Activated T-helper 17 cell treated with anti-CD3 and anti-CD28 coated beads, Interleukin-2, amount 50 U/mL, for 72 hours (primary cell): ENCODE measurements around the gene ASXL2. TPM values are rescaled to one million over a fixed set of nuclear protein-coding genes. Genes with fewer than 3 reads are reported as not detected.

Experiments
- ATAC-seq: fragments of 150-1000 bp; cut with Tn5 transposase; replicated peaks from 2 replicates; pipeline ENCODE4 v1.10.0; 2021; ENCODE audit warnings: mild to moderate bottlenecking, moderate library complexity
- H3K27ac Mint-ChIP-seq: one replicate; pipeline ENCODE4 v1.8.0; 2022; ENCODE audit warnings: mixed read lengths
- H3K27me3 Mint-ChIP-seq: one replicate; pipeline ENCODE4 v1.8.0; 2022; ENCODE audit warnings: mixed read lengths
- H3K36me3 Mint-ChIP-seq: one replicate; pipeline ENCODE4 v1.8.0; 2022; ENCODE audit warnings: low read depth, mild to moderate bottlenecking, mixed read lengths
- H3K4me1 Mint-ChIP-seq: one replicate; pipeline ENCODE4 v1.8.0; 2022; ENCODE audit warnings: mixed read lengths
- H3K4me3 Mint-ChIP-seq: one replicate; pipeline ENCODE4 v1.8.0; 2022; ENCODE audit warnings: mild to moderate bottlenecking, mixed read lengths
- H3K9me3 Mint-ChIP-seq: one replicate; pipeline ENCODE4 v1.8.0; 2022; ENCODE audit warnings: mixed read lengths
- total RNA-seq, 2 donors: library from RNA; stranded (reverse); gene quantifications; one replicate each; pipeline ENCODE4 v1.2.3, GENCODE V29; 2022

Gene ASXL2
- total RNA-seq, 2 donors from 2014 or later = 28.5 to 37.1 TPM

- Mint-ChIP-seq H3K9me3 (no peaks in the 10 kb centered on the region), H3K27ac (no peak overlapping the region), H3K4me3 (no peak overlapping the region), H3K36me3 (peaks cover 21% of the 10 kb centered on the region), H3K27me3 (no peaks in the 10 kb centered on the region), H3K4me1 (peaks cover 13% of the 10 kb centered on the region)
- no peak for ATAC-seq
Measured at GRCh38 chr2:25816249-25816648, 62.0 kb downstream of the ASXL2 start.

DNA sequence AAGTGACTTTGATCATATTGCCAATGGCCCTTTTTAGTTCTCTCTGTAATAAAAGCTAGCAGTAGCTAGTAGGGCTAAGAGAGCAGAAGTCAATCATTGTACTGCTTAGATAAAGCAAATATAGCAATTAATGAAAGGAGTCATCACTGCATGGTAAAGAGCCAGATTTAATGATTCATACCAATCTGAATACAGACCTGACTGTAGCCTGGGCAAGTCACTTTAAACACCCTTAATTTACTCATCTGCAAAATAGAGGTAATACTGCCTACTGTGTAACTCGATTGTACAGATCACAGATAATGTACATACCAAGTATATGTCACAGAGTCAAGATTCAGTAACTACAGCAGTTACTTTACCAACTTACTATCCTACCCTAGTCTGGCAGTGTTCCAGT is 63.6 kb downstream of the ASXL2 start:
- Mint-ChIP-seq H3K36me3 (peaks cover 31% of the 10 kb centered on the region), H3K4me1 (peaks cover 23% of the 10 kb centered on the region), H3K9me3 (no peaks in the 10 kb centered on the region), H3K27ac (no peak overlapping the region), H3K4me3 (no peak overlapping the region), H3K27me3 (no peaks in the 10 kb centered on the region)
- ATAC-seq = peak; percentile 36

DNA sequence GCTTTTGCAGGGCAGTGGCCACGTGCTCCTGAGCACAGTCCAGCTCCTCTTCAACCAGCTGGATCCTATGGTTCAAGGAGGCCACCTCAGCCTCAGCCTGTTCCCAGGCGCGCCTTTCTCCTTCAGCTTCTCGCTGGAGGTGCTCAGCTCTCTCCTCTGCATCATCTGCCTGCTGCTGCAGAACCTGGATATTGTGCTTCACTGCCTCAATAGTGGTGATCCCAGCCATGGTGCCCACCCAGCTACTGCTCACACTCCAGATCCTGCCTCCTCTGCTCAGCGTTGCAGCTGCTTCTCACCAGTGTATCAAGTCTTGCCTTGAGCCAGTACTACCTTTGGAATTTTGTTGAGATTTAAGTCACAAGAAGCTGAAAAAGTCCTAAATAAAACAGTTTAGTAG is 67.9 kb downstream of the ASXL2 start:
- no peak overlapping the region for H3K27ac Mint-ChIP-seq
- no peaks in the 10 kb centered on the region for H3K27me3 Mint-ChIP-seq
- peaks cover 24% of the 10 kb centered on the region for H3K4me1 Mint-ChIP-seq
- no peak overlapping the region for H3K4me3 Mint-ChIP-seq
- peaks cover 32% of the 10 kb centered on the region for H3K36me3 Mint-ChIP-seq
- H3K9me3 Mint-ChIP-seq = no peaks in the 10 kb centered on the region
- no peak for ATAC-seq

GRCh38 chr2:25809646-25810045 is 68.6 kb downstream of the ASXL2 start:
- Mint-ChIP-seq H3K4me3 (no peak overlapping the region), H3K27me3 (no peaks in the 10 kb centered on the region), H3K9me3 (no peaks in the 10 kb centered on the region), H3K27ac (no peak overlapping the region), H3K4me1 (peaks cover 18% of the 10 kb centered on the region), H3K36me3 (peaks cover 34% of the 10 kb centered on the region)
- ATAC-seq = no peak

DNA sequence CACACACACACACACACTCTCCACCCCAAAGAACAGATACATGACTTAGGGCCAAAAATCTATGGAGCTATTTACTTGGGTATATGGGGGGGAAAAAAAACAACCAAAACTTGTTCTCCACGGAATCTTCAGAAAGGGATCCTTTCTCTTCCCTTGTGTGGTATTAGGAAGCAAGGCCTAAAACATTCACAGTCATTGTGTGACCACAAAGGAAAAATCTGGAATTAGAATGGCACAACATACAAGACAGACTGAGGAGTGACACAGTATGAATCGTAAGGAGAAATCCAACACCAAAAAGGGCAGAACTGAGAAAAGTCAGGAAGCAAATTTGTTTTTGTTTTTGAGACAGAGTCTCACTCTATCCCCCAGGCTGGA is 70.3 kb downstream of the ASXL2 start:
- H3K27me3 Mint-ChIP-seq = no peaks in the 10 kb centered on the region
- no peak overlapping the region for H3K27ac Mint-ChIP-seq
- no peaks in the 10 kb centered on the region for H3K9me3 Mint-ChIP-seq
- H3K4me1 Mint-ChIP-seq = peaks cover 27% of the 10 kb centered on the region
- peaks cover 50% of the 10 kb centered on the region for H3K36me3 Mint-ChIP-seq
- no peak for ATAC-seq
- no peak overlapping the region for H3K4me3 Mint-ChIP-seq

- Mint-ChIP-seq H3K9me3 (no peaks in the 10 kb centered on the region), H3K4me3 (no peak overlapping the region), H3K4me1 (peaks cover 27% of the 10 kb centered on the region), H3K36me3 (peaks cover 53% of the 10 kb centered on the region), H3K27me3 (no peaks in the 10 kb centered on the region), H3K27ac (no peak overlapping the region)
- ATAC-seq = no peak
Measured at GRCh38 chr2:25806941-25807340, 71.3 kb downstream of the ASXL2 start.

DNA sequence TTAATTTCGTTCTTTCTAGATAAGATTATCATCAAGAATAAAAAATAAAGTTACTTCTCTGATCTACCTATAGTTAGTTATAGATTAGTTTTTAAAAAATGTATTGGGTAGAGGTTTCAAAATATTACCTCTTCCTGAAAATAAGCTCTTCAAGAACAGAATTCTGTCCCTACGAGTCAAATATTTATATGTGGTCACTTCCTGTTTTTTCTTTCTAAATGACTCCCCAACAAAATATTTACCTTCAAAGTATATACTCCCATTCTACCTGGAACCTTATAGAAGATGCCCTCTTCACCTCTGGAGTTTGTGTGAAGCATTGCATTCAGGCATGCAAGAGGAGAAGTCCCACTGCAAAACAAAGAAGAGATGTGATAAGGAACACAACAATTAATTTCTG is 72.3 kb downstream of the ASXL2 start:
- H3K4me1 Mint-ChIP-seq = peaks cover 27% of the 10 kb centered on the region
- no peaks in the 10 kb centered on the region for H3K9me3 Mint-ChIP-seq
- peaks cover 63% of the 10 kb centered on the region for H3K36me3 Mint-ChIP-seq
- no peak for ATAC-seq
- H3K4me3 Mint-ChIP-seq = no peak overlapping the region
- H3K27me3 Mint-ChIP-seq = no peaks in the 10 kb centered on the region
- H3K27ac Mint-ChIP-seq = peak overlapping the region; percentile 37

DNA sequence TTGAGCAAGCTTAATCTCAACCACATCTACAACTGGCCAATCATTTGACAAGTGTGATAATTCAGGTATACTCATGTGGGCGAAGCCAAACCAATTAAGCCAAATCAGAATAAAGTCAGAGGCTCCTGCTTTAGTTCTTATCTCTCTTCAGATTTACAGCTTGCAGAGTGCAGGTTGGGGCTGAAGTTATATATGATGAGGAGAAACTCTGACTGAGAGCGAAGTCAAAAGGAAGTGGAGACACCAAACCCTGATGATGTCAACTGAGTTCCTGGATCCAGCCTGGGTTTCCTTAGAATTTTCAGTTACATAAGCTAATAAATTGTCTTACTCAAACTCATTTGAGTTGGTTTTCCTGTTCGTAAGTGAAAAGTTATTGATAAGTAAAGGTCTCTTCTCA is 73.9 kb downstream of the ASXL2 start:
- H3K4me3 Mint-ChIP-seq = no peak overlapping the region
- no peaks in the 10 kb centered on the region for H3K27me3 Mint-ChIP-seq
- ATAC-seq = peak; percentile 73
- H3K27ac Mint-ChIP-seq = no peak overlapping the region
- H3K9me3 Mint-ChIP-seq = no peaks in the 10 kb centered on the region
- peaks cover 59% of the 10 kb centered on the region for H3K36me3 Mint-ChIP-seq
- H3K4me1 Mint-ChIP-seq = peaks cover 20% of the 10 kb centered on the region

GRCh38 chr2:25799301-25799700 is 79.0 kb downstream of the ASXL2 start:
- H3K36me3 Mint-ChIP-seq = peaks cover 60% of the 10 kb centered on the region
- no peak overlapping the region for H3K4me3 Mint-ChIP-seq
- no peaks in the 10 kb centered on the region for H3K9me3 Mint-ChIP-seq
- no peak for ATAC-seq
- H3K27me3 Mint-ChIP-seq = no peaks in the 10 kb centered on the region
- H3K27ac Mint-ChIP-seq = no peak overlapping the region
- peaks cover 48% of the 10 kb centered on the region for H3K4me1 Mint-ChIP-seq

DNA sequence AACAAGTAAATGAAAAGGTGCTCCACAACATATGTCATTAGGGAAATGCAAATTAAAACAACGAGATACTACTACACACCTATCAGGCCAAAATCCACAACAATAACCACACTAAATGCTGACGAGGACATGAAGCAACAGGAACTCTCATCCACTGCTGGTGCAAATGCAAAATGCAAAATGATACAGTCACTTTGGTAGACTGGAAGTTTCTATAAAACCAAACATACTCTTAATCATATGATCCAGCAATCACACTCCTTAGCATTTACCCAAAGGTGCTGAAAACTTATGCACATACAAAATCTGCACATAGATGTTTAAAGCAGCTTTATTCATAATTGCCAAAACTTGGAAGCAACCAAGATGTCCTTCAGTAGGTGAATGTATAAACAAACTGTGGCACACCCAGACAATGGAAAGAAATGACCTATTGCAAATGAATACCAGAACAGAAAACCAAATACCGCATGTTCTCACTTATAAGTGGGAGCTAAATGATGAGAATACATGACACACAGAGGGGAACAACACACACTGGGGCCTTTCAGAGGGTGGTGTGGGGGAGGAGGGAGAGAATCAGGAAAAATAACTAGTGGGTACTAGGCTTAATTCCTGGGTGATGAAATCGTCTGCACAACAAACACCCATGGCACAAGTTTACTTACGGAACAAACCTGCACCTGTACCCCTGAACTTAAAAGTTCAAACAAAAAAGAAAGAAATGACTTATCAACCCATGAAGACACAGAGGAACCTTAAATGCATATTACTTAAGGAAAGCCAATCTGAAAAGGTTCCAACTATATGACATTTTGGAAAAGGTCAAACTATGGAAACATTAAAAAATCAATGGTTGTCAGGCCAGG is 80.4 kb downstream of the ASXL2 start:
- Mint-ChIP-seq H3K4me1 (peaks cover 53% of the 10 kb centered on the region), H3K36me3 (peaks cover 52% of the 10 kb centered on the region), H3K4me3 (peak overlapping the region; percentile 39), H3K27ac (peak overlapping the region; percentile 72), H3K9me3 (no peaks in the 10 kb centered on the region), H3K27me3 (no peaks in the 10 kb centered on the region)
- ATAC-seq = peak; percentile 66

DNA sequence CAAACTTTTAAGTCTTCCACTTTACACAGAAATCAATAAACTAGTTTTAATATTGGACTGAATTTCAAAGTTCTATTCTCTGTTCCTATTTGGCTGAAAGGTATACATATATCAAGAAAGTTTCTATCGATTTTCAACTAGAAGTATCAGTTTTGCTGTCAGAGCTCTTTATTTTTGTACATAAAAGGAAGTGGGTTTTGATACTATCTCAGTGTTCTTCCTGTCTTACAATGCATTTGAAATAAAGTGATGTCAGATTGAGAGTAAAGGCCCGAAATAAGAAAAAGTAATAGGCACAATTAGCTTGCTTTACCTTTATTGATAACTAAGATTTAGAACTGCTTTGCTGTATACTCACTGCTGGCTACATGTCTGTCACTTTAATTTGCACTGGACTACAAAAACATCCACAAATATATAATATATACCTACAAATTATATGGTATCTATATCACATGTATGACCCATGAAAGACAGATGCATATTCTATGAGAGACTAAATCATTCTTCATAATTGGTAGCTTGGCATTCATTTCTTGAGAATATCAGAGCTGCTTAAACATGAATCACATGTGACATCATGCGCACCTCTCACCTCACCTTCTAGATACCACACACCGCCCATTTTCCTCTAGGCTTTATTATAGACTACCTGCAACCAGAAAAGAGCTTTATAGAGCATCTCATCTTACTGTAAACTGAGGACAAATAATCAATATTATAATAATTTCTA is 83.6 kb downstream of the ASXL2 start:
- ATAC-seq = peak; percentile 62
- Mint-ChIP-seq H3K4me3 (peak overlapping the region; percentile 65), H3K36me3 (peaks cover 51% of the 10 kb centered on the region), H3K27me3 (no peaks in the 10 kb centered on the region), H3K4me1 (peaks cover 60% of the 10 kb centered on the region), H3K27ac (peak overlapping the region; percentile 80), H3K9me3 (no peaks in the 10 kb centered on the region)

- H3K9me3 Mint-ChIP-seq = no peaks in the 10 kb centered on the region
- H3K4me3 Mint-ChIP-seq = peak overlapping the region; percentile 7
- H3K27ac Mint-ChIP-seq = no peak overlapping the region
- peaks cover 39% of the 10 kb centered on the region for H3K36me3 Mint-ChIP-seq
- H3K27me3 Mint-ChIP-seq = no peaks in the 10 kb centered on the region
- peaks cover 39% of the 10 kb centered on the region for H3K4me1 Mint-ChIP-seq
- ATAC-seq = peak; percentile 61
Measured at GRCh38 chr2:25790074-25790790, 88.1 kb downstream of the ASXL2 start.

GRCh38 chr2:25788457-25788856 is 89.8 kb downstream of the ASXL2 start:
- no peak overlapping the region for H3K27ac Mint-ChIP-seq
- H3K4me1 Mint-ChIP-seq = peaks cover 27% of the 10 kb centered on the region
- H3K27me3 Mint-ChIP-seq = no peaks in the 10 kb centered on the region
- no peaks in the 10 kb centered on the region for H3K9me3 Mint-ChIP-seq
- peak overlapping the region; percentile 7 for H3K4me3 Mint-ChIP-seq
- peak; percentile 64 for ATAC-seq
- H3K36me3 Mint-ChIP-seq = peaks cover 43% of the 10 kb centered on the region

DNA sequence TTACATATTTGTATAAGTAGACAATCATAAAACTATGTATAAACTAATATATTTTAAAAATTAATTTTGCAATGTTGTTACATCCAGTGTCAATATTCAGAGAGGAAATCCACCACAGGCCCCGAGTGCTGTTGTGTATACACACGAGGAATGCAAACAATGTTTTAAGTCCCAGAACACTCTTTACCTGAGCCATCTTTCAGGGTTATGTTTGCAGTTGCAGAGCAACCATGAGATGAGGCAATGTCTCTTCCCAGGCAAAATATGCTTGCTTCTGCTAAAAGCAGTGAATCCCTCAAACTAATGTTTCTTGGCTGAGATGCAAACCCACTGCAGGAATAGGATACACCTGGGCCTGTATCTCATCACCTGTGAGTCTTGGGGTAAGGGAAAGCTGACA is 91.3 kb downstream of the ASXL2 start:
- Mint-ChIP-seq H3K4me1 (peaks cover 24% of the 10 kb centered on the region), H3K9me3 (no peaks in the 10 kb centered on the region), H3K36me3 (peaks cover 44% of the 10 kb centered on the region), H3K27ac (no peak overlapping the region), H3K27me3 (no peaks in the 10 kb centered on the region), H3K4me3 (no peak overlapping the region)
- ATAC-seq = no peak
